GM20431 (cell line): ENCODE measurements around the gene CCSER1.
"Not testable (repeated sequence)": the region's sequence is repeated elsewhere in the genome, so short reads cannot be mapped to it uniquely, and the experiment has no call there.

Source experiments
- in situ Hi-C: fragments of 300-500 bp; cut with MseI, MboI; formaldehyde crosslinking; loops from one replicate; pipeline ENCODE4 v1.15.0; 2020; ENCODE audit warnings: low sequenced_read_pairs; ENCODE audit not compliant: unreplicated experiment

The CCSER1 gene

GRCh38 chr4:90766837-90767236, 639.6 kb downstream of the CCSER1 start:
- in situ Hi-C loops: no loop called here

GRCh38 chr4:90769251-90769650, 642.1 kb downstream of the CCSER1 start:
- in situ Hi-C loops: no loop called here

GRCh38 chr4:90780193-90780592, 653.0 kb downstream of the CCSER1 start:
- in situ Hi-C loops: no loop called here

GRCh38 chr4:90786602-90787001, 659.4 kb downstream of the CCSER1 start:
- in situ Hi-C loops: no loop called here

- in situ Hi-C loops: no loop called here
These were observed 665.5 kb downstream of the CCSER1 start for GRCh38 chr4:90792696-90793095.

- in situ Hi-C loops: no loop called here
These were observed 671.8 kb downstream of the CCSER1 start for GRCh38 chr4:90798948-90799347.

- in situ Hi-C loops: no loop called here
These were observed 672.7 kb downstream of the CCSER1 start for GRCh38 chr4:90799895-90800294.

GRCh38 chr4:90815569-90815968, 688.4 kb downstream of the CCSER1 start:
- in situ Hi-C loops: no loop called here

GRCh38 chr4:90816754-90817153, 689.6 kb downstream of the CCSER1 start:
- in situ Hi-C loops: no loop called here

- in situ Hi-C loops: no loop called here
These were observed 697.3 kb downstream of the CCSER1 start for GRCh38 chr4:90824266-90825150.

GRCh38 chr4:90825849-90826248, 698.7 kb downstream of the CCSER1 start:
- in situ Hi-C loops: no loop called here

- in situ Hi-C loops: no loop called here
These were observed 706.5 kb downstream of the CCSER1 start for GRCh38 chr4:90833706-90834105.

GRCh38 chr4:90837241-90837640, 710.0 kb downstream of the CCSER1 start:
- in situ Hi-C loops: no loop called here

- in situ Hi-C loops: not testable (repeated sequence)
These were observed 711.7 kb downstream of the CCSER1 start for GRCh38 chr4:90838859-90839258.

GRCh38 chr4:90840291-90840690, 713.1 kb downstream of the CCSER1 start:
- in situ Hi-C loops: no loop called here

GRCh38 chr4:90840828-90841227, 713.6 kb downstream of the CCSER1 start:
- in situ Hi-C loops: no loop called here

- in situ Hi-C loops: no loop called here
These were observed 714.5 kb downstream of the CCSER1 start for GRCh38 chr4:90841676-90842075.

GRCh38 chr4:90842960-90843359, 715.8 kb downstream of the CCSER1 start:
- in situ Hi-C loops: no loop called here

GRCh38 chr4:90844241-90844640, 717.0 kb downstream of the CCSER1 start:
- in situ Hi-C loops: no loop called here

- in situ Hi-C loops: no loop called here
These were observed 718.6 kb downstream of the CCSER1 start for GRCh38 chr4:90845777-90846176.

- in situ Hi-C loops: no loop called here
These were observed 725.0 kb downstream of the CCSER1 start for GRCh38 chr4:90852237-90852636.

GRCh38 chr4:90855111-90855510, 727.9 kb downstream of the CCSER1 start:
- in situ Hi-C loops: no loop called here
